H1 (cell line): ENCODE results near the gene ZNF346. TPM values are rescaled to one million over a fixed set of nuclear protein-coding genes. Genes with fewer than 3 reads are reported as not detected.

Experiments used
- ATF3 ChIP-seq: IDR thresholded peaks from 2 replicates; pipeline ENCODE4 v1.6.1; 2011; ENCODE audit warnings: low read depth, mild to moderate bottlenecking, low read length; ENCODE audit not compliant: insufficient read depth
- BRCA1 ChIP-seq: IDR thresholded peaks from 2 replicates; pipeline ENCODE4 v1.6.1; 2012; ENCODE audit warnings: low read depth, low read length, improper control_type of control experiment
- CBX5 ChIP-seq: fragments of 300-800, 300-1000 bp; sonication (generic); IDR thresholded peaks from 2 replicates; pipeline ENCODE4 v1.7.1; 2016; ENCODE audit warnings: antibody characterized with exemption, low read length, low read depth
- CBX8 ChIP-seq: fragments of 300-800, 300-1000 bp; sonication (generic); IDR thresholded peaks from 2 replicates; pipeline ENCODE4 v1.7.1; 2016; ENCODE audit warnings: low read depth, low read length, borderline replicate concordance
- CEBPB ChIP-seq: IDR thresholded peaks from 2 replicates; pipeline ENCODE4 v1.6.1; 2012; ENCODE audit warnings: low read depth, low read length
- CHD1 ChIP-seq: IDR thresholded peaks from 2 replicates; pipeline ENCODE4 v1.6.1; 2012; ENCODE audit warnings: low read depth, low read length, improper control_type of control experiment
- CHD2 ChIP-seq: IDR thresholded peaks from 2 replicates; pipeline ENCODE4 v1.6.1; 2012; ENCODE audit warnings: low read length, improper control_type of control experiment
- FOSL1 ChIP-seq: IDR thresholded peaks from 2 replicates; pipeline ENCODE4 v1.6.1; 2011; ENCODE audit warnings: mild to moderate bottlenecking, low read depth, low read length, moderate library complexity; ENCODE audit not compliant: insufficient read depth
- KDM4A ChIP-seq: IDR thresholded peaks from one replicate; pipeline ENCODE4 v1.7.1; 2012; ENCODE audit warnings: low read depth, mild to moderate bottlenecking, moderate library complexity, low read length, inconsistent platforms; ENCODE audit not compliant: severe bottlenecking
- MAX ChIP-seq: IDR thresholded peaks from 2 replicates; pipeline ENCODE4 v1.6.1; 2012; ENCODE audit warnings: inconsistent platforms
- NANOG ChIP-seq: IDR thresholded peaks from 2 replicates; pipeline ENCODE4 v1.6.1; 2011; ENCODE audit warnings: low read length, low read depth, mild to moderate bottlenecking, inconsistent platforms; ENCODE audit not compliant: insufficient read depth, poor library complexity, severe bottlenecking
- POLR2A ChIP-seq, 2 experiments: IDR thresholded peaks; 1 replicate in 1 of 2; 2 replicates in 1 of 2; pipeline ENCODE4 v1.6.1; 2011; ENCODE audit warnings: low read depth in 2 of 2, low read length in 2 of 2, mild to moderate bottlenecking in 2 of 2; ENCODE audit errors: control extremely low read depth in 1 of 2
- POLR2AphosphoS5 ChIP-seq: IDR thresholded peaks from 2 replicates; pipeline ENCODE4 v1.6.1; 2011; ENCODE audit warnings: low read depth, low read length
- RAD21 ChIP-seq, 2 experiments: IDR thresholded peaks in 1 of 2; conservative IDR thresholded peaks in 1 of 2; 2 replicates each; pipeline ENCODE4 v1.6.1; 2011; ENCODE audit warnings: low read depth in 2 of 2, low read length in 2 of 2, improper control_type of control experiment in 1 of 2, inconsistent platforms in 1 of 2, mild to moderate bottlenecking in 1 of 2, moderate library complexity in 1 of 2
- RXRA ChIP-seq: IDR thresholded peaks from 2 replicates; pipeline ENCODE4 v1.6.1; 2011; ENCODE audit warnings: low read depth, mild to moderate bottlenecking, low read length, moderate library complexity; ENCODE audit not compliant: insufficient read depth
- SAP30 ChIP-seq: fragments of 300-600 bp; sonication (generic); IDR thresholded peaks from 2 replicates; pipeline ENCODE4 v1.7.1; 2012; ENCODE audit warnings: low read length, moderate library complexity, mild to moderate bottlenecking, inconsistent platforms; ENCODE audit not compliant: insufficient read depth, insufficient replicate concordance
- SIX5 ChIP-seq: IDR thresholded peaks from 2 replicates; pipeline ENCODE4 v1.6.1; 2011; ENCODE audit warnings: mild to moderate bottlenecking, low read depth, low read length
- SP2 ChIP-seq: IDR thresholded peaks from 2 replicates; pipeline ENCODE4 v1.6.1; 2012; ENCODE audit warnings: mild to moderate bottlenecking, low read length, inconsistent platforms
- SP4 ChIP-seq: IDR thresholded peaks from 2 replicates; pipeline ENCODE4 v1.6.1; 2012; ENCODE audit warnings: low read length, inconsistent platforms
- SRF ChIP-seq: IDR thresholded peaks from 2 replicates; pipeline ENCODE4 v1.6.1; 2011; ENCODE audit warnings: mild to moderate bottlenecking, low read depth, low read length, moderate library complexity
- TAF1 ChIP-seq: IDR thresholded peaks from 2 replicates; pipeline ENCODE4 v1.6.1; 2011; ENCODE audit warnings: mild to moderate bottlenecking, low read depth, low read length
- polyA plus RNA-seq, 7 experiments: library from polyadenylated mRNA; depleted of rRNA in 3 of 7; stranded (reverse) in 5 of 7; unstranded in 2 of 7; fragments of >200 nt in 5 of 7; fragments of 200-250 nt in 2 of 7; gene quantifications; 1 replicate in 5 of 7; 2 replicates in 1 of 7; 4 replicates in 1 of 7; pipeline versions ENCODE4 v1.2.1 to v1.2.3, GENCODE V29; 2011 to 2013; ENCODE audit warnings: missing spikeins in 2 of 7, mixed read lengths in 2 of 7
- total RNA-seq: library from RNA; stranded (reverse); fragmentation: NEBNext Ultra II Directional; extraction: Animal tissue kit (Norgen Biotek cat#: 25700); gene quantifications from 2 replicates; pipeline ENCODE4 v1.2.1, GENCODE V29; 2021
- TF ChIP-seq, protein P1 (sequence below): IDR thresholded peaks from 2 replicates; pipeline ENCODE4 v1.6.1; 2012; ENCODE audit warnings: low read length, inconsistent platforms

The ZNF346 gene
- total and polyA plus RNA-seq, 2 of the 8 experiments (the other 6 are each of a cell fraction or from before 2014, with no cell fraction given): 19.9 to 20.8 TPM

DNA sequence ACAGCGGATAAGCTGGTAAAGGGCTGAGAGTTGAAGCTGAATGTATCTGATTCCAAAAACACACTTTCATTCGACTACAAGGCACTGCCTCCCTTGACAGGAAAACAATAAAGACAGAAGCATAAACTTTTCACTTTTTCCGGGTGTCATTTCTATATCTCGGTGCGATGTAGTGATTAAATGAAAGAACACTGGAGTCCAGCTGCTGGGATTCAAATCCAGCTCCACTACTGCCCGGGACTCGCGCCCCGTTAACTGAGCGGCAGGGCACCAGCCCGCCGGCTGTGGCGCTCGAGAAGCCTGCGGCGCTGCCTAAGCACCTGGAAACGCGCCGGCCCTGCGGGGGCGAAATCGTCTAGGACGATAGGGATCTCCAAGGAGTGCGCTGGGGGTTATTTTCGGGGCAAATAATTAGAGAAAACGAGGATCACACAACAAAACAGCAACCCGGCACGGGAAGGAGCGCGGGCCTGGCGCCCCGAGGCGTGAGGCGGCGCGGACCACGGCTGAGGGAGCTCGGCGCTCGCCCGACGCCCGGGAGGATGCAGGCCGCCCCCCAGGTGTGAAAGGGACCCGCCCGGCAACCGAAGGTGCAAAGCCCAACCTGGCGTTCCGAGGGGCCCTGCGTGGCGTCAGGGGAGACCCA lies 16.8 kb upstream of the ZNF346 start (continued):
- TF ChIP-seq NANOG (no peak), RAD21 (IDR thresholded peaks at IDR 0.05 in 1 of 2, conservative IDR thresholded peaks at IDR 0.05 in 1 of 2; ENCODE audit: low read depth in 2 of 2, low read length in 2 of 2) (peak in 1 of 2 experiments; percentile 30; a peak in 1 of 4 replicates), POLR2AphosphoS5 (no peak), CHD1 (no peak), TAF1 (no peak), SRF (no peak), RXRA (no peak), CHD2 (no peak), MAX (peak; percentile 5; the same call in 1 of the 2 replicates), SP2 (no peak), KDM4A (peak; percentile 72), CEBPB (no peak), BRCA1 (no peak), CBX5 (no peak), SAP30 (no peak), FOSL1 (no peak), SIX5 (no peak), POLR2A (IDR thresholded peaks at IDR 0.05; ENCODE audit: control extremely low read depth in 1 of 2, low read depth in 2 of 2, low read length in 2 of 2) (no peak), CBX8 (no peak), ATF3 (no peak), SP4 (no peak)
- TF ChIP-seq, protein P1, sequence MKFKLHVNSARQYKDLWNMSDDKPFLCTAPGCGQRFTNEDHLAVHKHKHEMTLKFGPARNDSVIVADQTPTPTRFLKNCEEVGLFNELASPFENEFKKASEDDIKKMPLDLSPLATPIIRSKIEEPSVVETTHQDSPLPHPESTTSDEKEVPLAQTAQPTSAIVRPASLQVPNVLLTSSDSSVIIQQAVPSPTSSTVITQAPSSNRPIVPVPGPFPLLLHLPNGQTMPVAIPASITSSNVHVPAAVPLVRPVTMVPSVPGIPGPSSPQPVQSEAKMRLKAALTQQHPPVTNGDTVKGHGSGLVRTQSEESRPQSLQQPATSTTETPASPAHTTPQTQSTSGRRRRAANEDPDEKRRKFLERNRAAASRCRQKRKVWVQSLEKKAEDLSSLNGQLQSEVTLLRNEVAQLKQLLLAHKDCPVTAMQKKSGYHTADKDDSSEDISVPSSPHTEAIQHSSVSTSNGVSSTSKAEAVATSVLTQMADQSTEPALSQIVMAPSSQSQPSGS: no peak
